Ovary (tissue), 9 donors: ENCODE data around the gene SLC49A4. TPM values are rescaled to one million over a fixed set of nuclear protein-coding genes. Genes with fewer than 3 reads are reported as not detected.

Source experiments
- DNase-seq, 5 donors: peaks; one replicate each; pipeline ENCODE4 v3.0.0-alpha.2; 2019 to 2020
- H3K27ac ChIP-seq, 2 donors: fragments of 200-600 bp; one replicate each; pipeline versions ENCODE4 v1.5.1 to v1.8.0; 2019 to 2022
- H3K27me3 ChIP-seq: fragments of 200-600 bp; one replicate; pipeline ENCODE4 v1.8.0; 2022
- H3K36me3 ChIP-seq: fragments of 200-600 bp; sonication (generic); one replicate; pipeline ENCODE4 v1.5.1; 2019
- H3K4me1 ChIP-seq: one replicate; pipeline ENCODE4 v1.8.1; 2013; ENCODE audit warnings: mild to moderate bottlenecking, moderate library complexity; ENCODE audit not compliant: insufficient read depth
- H3K4me3 ChIP-seq: fragments of 200-600 bp; sonication (generic); one replicate; pipeline ENCODE4 v1.5.1; 2017
- H3K9me3 ChIP-seq, 2 donors: fragments of 200-600 bp in 1 of 2; sonication (generic) in 1 of 2; one replicate each; pipeline versions ENCODE4 v1.5.1 to v1.8.1; 2013 to 2019; ENCODE audit warnings: mild to moderate bottlenecking in 1 of 2, moderate library complexity in 1 of 2
- EP300 ChIP-seq: sonication (generic); formaldehyde crosslinking; IDR thresholded peaks from one replicate; pipeline ENCODE4 v1.6.1; 2017; ENCODE audit warnings: antibody characterized with exemption
- POLR2A ChIP-seq: fragments of 450-650 bp; IDR thresholded peaks from one replicate; pipeline ENCODE4 v1.6.1; 2017; ENCODE audit warnings: antibody characterized with exemption, mild to moderate bottlenecking, moderate library complexity
- WGBS, 3 donors: extraction: QIAGEN DNeasy Blood & Tissue Kit in 1 of 3; methylation state at CpG; one replicate each; pipeline versions ENCODE4 v1.1.5 to v1.1.7; 2013 to 2017; 5-methylcytosine and 5-hydroxymethylcytosine counted together
- intact Hi-C, 4 donors: fragments of 100-400 bp; cut with DNase I; formaldehyde crosslinking; loops; one replicate each; pipeline versions ENCODE4 v1.11.0 to v1.15.1; 2022 to 2023
- polyA plus RNA-seq, 2 donors: library from polyadenylated mRNA; stranded (reverse); fragments of 200-250 nt in 1 of 2; fragments of 350-450 nt in 1 of 2; fragmentation: Illumina TruSeq in 1 of 2; extraction: RNeasy Lipid Tissue Mini Kit (QIAGEN cat#74804) in 1 of 2; gene quantifications; one replicate each; pipeline ENCODE4 v1.2.3, GENCODE V29; 2013 to 2014
- total RNA-seq, 7 donors: library from RNA; depleted of rRNA in 2 of 7; stranded (reverse); fragments of >200 nt in 2 of 7; fragmentation: NEBNext Ultra II Directional in 3 of 7; extraction: Animal tissue kit (Norgen Biotek cat#: 25700) in 3 of 7; gene quantifications; one replicate each; pipeline versions ENCODE4 v1.1.0 to v1.2.4, GENCODE V29; 2016 to 2023
- TF ChIP-seq, protein P1 (sequence below), 3 donors: fragments of 450-650 bp in 2 of 3; fragments of 200-600 bp in 1 of 3; IDR thresholded peaks; one replicate each; pipeline versions ENCODE4 v1.5.1 to v1.8.0; 2016 to 2022; ENCODE audit warnings: antibody characterized with exemption in 3 of 3, mild to moderate bottlenecking in 1 of 3
- donor health status: DM: no; HTN: no; CAD: no; lungs with moderate emphysema.
- donor health status: DM: no; HTN: no; CAD: no.
- donor health status: Bipolar disorder and iron deficiency.
- donor health status: DM: yes; HTN: yes; CAD: no.
- donor health status: DM: no; HTN: no; CAD: no.
- donor health status: DM: yes; HTN: yes; CAD: no.

SLC49A4 gene
- total and polyA plus RNA-seq, 9 donors = 3.7 to 17.8 (median 8.3) TPM

DNA sequence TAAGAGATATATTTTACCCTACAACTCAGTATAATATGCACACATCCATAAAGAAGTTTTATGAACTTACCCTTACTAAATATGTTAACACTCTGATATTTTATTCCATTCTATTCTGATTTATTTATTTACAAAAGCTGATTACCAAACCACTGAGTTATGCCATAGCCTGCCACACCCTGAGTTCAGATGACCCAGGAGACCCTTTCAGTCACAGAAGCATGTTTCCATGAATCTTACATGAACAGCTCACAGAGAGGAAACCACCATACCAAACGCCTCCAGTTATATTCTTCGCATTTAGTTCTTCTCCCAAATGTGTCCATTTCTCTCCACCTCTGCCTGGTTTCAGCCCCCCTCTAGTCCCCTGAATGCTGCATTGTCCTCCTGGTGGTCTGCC lies 129.2 kb downstream of the SLC49A4 start:
- no peaks in the 10 kb centered on the region for H3K27me3 ChIP-seq
- no peak for DNase-seq
- no peaks in the 10 kb centered on the region for H3K9me3 ChIP-seq
- TF ChIP-seq EP300 (no peak), POLR2A (no peak)
- 87 to 93% (median 90%) methylated on average over 2 of the region's 2 CpGs for WGBS, 3 donors
- no peak overlapping the region for H3K4me3 ChIP-seq
- H3K36me3 ChIP-seq = no peaks in the 10 kb centered on the region
- no peak overlapping the region for H3K27ac ChIP-seq
- intact Hi-C loops = no loop called here
- no peaks in the 10 kb centered on the region for H3K4me1 ChIP-seq

DNA sequence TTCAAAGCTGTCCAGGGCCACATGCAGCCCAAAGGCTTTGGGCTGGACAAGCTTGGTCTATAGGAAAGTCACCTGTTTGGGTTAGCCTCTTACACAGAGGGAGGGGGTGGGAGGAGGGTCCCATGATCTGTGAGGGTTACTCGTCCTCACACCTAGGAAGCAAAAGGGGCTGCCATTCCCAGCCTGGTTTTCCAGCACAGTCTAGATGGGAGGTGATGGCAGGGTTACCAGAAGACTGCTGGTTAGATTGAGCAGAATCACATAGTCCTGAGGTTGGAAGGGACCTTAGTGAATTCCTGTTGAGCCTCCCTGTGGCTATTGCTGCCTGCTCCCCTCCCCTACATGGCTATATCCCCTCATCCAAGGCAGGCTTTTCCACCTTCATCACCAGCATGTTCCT lies 130.9 kb downstream of the SLC49A4 start:
- no peaks in the 10 kb centered on the region for H3K27me3 ChIP-seq
- no peak for TF ChIP-seq POLR2A
- no peak for TF ChIP-seq EP300
- TF ChIP-seq, protein P1, sequence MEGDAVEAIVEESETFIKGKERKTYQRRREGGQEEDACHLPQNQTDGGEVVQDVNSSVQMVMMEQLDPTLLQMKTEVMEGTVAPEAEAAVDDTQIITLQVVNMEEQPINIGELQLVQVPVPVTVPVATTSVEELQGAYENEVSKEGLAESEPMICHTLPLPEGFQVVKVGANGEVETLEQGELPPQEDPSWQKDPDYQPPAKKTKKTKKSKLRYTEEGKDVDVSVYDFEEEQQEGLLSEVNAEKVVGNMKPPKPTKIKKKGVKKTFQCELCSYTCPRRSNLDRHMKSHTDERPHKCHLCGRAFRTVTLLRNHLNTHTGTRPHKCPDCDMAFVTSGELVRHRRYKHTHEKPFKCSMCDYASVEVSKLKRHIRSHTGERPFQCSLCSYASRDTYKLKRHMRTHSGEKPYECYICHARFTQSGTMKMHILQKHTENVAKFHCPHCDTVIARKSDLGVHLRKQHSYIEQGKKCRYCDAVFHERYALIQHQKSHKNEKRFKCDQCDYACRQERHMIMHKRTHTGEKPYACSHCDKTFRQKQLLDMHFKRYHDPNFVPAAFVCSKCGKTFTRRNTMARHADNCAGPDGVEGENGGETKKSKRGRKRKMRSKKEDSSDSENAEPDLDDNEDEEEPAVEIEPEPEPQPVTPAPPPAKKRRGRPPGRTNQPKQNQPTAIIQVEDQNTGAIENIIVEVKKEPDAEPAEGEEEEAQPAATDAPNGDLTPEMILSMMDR (IDR thresholded peaks at IDR 0.05) = no peak
- no peaks in the 10 kb centered on the region for H3K9me3 ChIP-seq
- 85 to 100% (median 89%) methylated on average over 1 of the region's 1 CpG for WGBS, 3 donors
- H3K4me1 ChIP-seq = no peaks in the 10 kb centered on the region
- no peak overlapping the region for H3K4me3 ChIP-seq
- no peak for DNase-seq
- no peaks in the 10 kb centered on the region for H3K36me3 ChIP-seq
- intact Hi-C loops = no loop called here
- no peak overlapping the region for H3K27ac ChIP-seq

DNA sequence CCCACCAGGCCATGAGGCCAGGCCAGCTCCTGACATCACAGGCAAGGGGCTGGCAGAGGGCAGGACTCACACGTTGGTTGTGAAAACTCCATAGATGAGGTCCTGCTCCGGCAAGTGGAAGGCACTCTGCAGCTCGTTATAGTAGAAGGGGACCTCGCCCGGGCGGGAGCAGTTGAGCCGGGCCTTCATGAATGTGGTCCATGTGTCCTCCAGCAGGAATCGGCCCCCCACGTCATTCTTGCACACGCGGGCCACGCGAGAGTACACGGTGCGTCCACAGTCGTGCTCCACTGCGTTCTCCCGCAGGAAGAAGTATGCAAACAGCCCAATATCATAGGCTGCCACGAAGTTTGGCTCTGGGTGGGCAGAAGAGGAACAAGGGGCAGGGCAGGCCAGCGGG lies 131.5 kb downstream of the SLC49A4 start:
- intact Hi-C loops = no loop called here
- no peak for DNase-seq
- TF ChIP-seq POLR2A (no peak), EP300 (no peak)
- TF ChIP-seq, protein P1 (IDR thresholded peaks at IDR 0.05) = no peak
- Histone ChIP-seq H3K36me3 (no peaks in the 10 kb centered on the region), H3K9me3 (no peaks in the 10 kb centered on the region), H3K4me3 (no peak overlapping the region), H3K27ac (no peak overlapping the region), H3K27me3 (no peaks in the 10 kb centered on the region), H3K4me1 (no peaks in the 10 kb centered on the region)
- 91 to 95% (median 91%) methylated on average over 20 of the region's 20 CpGs for WGBS, 3 donors

DNA sequence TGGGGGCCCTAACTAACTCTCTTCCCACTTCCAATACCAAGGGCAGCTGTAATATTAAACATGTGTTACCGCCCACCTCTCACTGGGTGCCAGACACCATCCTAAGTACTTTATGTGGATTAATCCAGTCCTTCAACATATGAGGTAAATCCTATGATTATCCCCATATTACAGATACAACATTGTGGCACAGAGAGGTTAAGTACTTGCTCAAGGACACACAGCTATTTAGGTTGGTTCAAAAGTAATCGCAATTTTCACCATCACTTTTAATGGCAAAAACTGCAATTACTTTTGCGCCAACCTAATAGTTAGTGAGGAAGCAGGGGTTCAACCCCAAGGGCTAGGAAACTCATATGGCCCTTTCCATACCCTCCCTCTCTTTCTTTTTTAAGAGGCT lies 131.9 kb downstream of the SLC49A4 start:
- Histone ChIP-seq H3K27me3 (no peaks in the 10 kb centered on the region), H3K4me1 (no peaks in the 10 kb centered on the region), H3K27ac (no peak overlapping the region), H3K9me3 (no peaks in the 10 kb centered on the region), H3K36me3 (no peaks in the 10 kb centered on the region), H3K4me3 (no peak overlapping the region)
- 94 to 97% (median 95%) methylated on average over 3 of the region's 3 CpGs for WGBS, 3 donors
- intact Hi-C loops = no loop called here
- no peak for TF ChIP-seq POLR2A
- TF ChIP-seq EP300 = no peak
- TF ChIP-seq, protein P1 (IDR thresholded peaks at IDR 0.05) = no peak
- no peak for DNase-seq

DNA sequence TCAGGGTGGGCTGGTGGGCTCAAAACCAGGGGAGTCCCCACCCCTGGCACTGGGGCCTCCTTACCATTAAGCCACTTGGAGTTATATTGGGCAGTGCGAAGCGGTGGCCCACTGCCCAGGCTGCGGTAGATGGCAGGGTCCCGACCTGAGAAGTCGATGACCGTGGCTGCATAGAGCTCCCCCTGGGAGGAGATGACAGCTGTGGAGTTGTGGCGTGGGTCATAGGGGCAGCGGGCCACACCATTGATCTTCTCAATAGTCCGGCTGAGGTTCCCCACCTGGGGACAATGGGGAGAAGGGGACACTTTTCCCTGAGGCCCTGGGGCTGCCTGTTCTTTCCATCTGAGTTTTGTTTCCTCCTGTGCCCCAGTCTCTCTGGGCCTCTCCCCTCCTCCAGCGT lies 132.9 kb downstream of the SLC49A4 start:
- DNase-seq = no peak
- Histone ChIP-seq H3K4me3 (no peak overlapping the region), H3K36me3 (no peaks in the 10 kb centered on the region), H3K4me1 (no peaks in the 10 kb centered on the region), H3K9me3 (no peaks in the 10 kb centered on the region), H3K27ac (no peak overlapping the region), H3K27me3 (no peaks in the 10 kb centered on the region)
- intact Hi-C loops = no loop called here
- no peak for TF ChIP-seq POLR2A
- WGBS, 3 donors = 88 to 94% (median 91%) methylated on average over 10 of the region's 10 CpGs
